H4 (cell line): Measurements from ENCODE around the gene GNB3. TPM values are rescaled to one million over a fixed set of nuclear protein-coding genes. Genes with fewer than 3 reads are reported as not detected.

Experiments
- DNase-seq: peaks from one replicate; pipeline ENCODE4 v3.0.0-alpha.2; 2015; ENCODE audit warnings: low spot score
- total RNA-seq: library from RNA; depleted of rRNA; stranded (reverse); fragments of >200 nt; shearing (Covaris generic); gene quantifications from 2 replicates; pipeline ENCODE4 v1.2.3, GENCODE V29; 2014

The GNB3 gene
- total RNA-seq, 1 experiment from 2014 or later, result 0.12 TPM

DNA sequence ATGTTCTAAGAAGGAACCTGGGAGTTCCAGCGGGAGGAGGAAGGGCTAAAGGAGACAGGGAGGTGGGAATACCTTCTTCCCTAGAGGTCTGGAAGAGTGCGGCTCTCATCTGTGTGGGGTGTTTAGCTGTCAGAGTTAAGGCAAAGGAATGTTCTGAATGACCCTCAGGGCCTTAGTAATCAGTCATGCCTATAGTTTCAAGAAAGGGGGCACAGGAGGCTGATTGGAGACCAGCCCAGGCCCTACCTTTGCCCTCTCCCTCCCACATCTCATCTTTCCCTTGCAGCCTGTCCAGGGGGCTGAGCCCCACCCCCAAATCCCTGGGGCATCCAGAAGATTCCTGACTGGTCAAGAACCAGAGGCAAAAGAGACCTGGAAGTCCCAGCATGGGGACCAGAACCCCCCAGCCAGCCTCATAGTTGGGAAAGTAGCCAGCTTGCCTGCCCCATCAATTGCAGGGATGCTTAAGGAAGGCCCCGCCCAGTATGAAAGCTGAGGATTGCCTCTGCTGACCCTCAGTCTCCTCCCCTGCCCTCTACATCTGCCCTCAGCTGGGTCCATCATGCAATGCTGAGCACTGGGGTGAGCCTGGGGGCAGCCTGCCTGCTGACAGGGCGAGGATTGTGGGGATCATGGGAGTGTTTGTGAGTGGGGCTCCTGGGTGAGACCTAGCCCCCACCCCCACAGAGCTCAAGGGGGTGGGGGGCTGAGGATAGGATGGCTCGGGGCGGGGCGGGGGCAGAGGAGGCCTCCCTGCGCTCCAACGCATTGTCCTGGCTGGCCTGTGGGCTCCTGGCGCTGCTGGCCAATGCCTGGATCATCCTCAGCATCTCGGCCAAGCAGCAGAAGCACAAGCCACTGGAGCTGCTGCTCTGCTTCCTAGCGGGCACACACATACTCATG lies 17.3 kb upstream of the GNB3 start:
- no peak for DNase-seq

DNA sequence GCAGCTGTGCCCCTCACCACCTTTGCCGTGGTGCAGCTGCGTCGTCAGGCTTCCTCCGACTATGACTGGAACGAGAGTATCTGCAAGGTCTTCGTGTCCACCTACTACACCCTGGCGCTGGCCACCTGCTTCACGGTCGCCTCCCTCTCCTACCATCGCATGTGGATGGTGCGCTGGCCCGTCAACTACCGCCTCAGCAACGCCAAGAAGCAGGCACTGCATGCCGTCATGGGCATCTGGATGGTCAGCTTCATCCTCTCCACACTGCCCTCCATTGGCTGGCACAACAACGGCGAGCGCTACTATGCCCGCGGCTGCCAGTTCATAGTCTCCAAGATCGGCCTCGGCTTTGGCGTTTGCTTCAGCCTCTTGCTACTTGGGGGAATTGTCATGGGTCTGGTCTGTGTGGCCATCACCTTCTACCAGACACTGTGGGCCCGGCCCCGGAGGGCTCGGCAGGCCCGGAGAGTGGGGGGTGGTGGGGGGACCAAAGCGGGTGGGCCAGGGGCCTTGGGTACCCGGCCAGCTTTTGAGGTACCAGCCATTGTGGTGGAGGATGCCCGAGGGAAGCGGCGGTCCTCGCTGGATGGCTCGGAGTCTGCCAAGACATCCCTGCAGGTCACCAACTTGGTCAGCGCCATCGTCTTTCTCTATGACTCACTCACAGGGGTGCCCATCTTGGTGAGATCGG lies 16.5 kb upstream of the GNB3 start:
- no peak for DNase-seq

DNA sequence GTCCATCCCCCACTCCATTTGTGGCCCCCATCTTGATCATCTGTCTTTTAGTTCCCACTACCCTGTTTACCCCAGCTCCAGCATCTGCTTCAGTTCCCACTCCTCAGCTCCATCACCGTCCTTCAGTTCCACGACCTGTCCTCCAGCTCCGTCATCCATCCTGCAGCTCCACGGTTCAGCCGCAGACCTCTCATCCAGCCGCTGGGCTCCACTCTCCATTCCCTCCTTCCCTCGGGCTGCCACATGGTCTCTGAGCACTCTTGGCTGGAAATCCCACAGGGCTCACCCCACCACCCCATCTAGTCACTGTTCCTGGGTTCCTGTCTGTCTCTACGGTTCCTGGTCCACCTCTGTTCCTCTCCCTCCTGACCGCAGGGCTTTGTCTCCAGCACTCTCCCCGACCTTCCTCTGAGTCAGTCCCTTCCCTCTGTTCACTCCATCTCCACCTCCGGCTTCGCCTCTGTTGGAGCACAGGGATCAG lies 15.8 kb upstream of the GNB3 start:
- no peak for DNase-seq

GRCh38 chr12:6825398-6826124 lies 15.2 kb upstream of the GNB3 start:
- DNase-seq, result peak; percentile 70

- DNase-seq, result no peak
These were observed 14.5 kb upstream of the GNB3 start for GRCh38 chr12:6826125-6826733.

GRCh38 chr12:6826734-6827436 lies 13.8 kb upstream of the GNB3 start:
- no peak for DNase-seq

GRCh38 chr12:6827437-6827911 lies 13.3 kb upstream of the GNB3 start:
- peak; percentile 88 for DNase-seq

DNA sequence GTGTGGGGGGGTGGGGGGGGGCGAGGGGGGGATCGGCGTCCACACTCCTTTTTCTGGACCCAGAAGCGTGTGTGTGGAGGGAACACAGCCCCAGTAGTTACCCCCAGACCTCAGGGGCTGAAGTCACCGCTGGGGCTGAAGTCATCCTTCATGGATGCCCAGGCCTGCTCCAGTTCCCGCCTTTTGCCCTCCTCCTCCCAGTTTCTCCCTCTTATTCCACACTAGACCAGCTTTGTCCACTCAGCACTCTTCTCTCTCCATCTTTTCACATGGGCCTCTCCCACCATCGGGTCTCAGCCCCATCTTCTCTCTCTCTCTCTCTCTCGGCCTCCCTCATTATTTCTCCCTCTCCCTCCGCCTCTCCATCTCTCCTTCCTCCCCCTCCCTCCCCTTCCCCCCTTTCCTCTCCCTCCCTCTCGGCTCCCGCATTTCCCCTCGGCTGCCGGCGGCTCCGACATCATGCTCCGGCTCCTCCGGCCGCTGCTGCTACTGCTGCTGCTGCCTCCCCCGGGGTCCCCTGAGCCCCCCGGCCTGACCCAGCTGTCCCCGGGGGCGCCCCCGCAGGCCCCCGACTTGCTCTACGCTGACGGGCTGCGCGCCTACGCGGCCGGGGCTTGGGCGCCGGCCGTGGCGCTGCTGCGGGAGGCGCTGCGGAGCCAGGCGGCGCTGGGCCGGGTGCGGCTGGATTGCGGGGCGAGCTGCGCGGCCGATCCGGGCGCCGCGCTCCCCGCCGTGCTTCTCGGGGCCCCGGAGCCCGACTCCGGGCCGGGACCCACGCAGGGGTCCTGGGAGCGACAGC lies 12.5 kb upstream of the GNB3 start, which contains the start of gene P3H3:
P3H3 (plus strand) TSS at position 426 of the 799 bp plus-strand sequence; CDS start at position 460, 34 bp downstream.
- peak; percentile 53 for DNase-seq

- no peak for DNase-seq
These were observed 11.8 kb upstream of the GNB3 start for GRCh38 chr12:6828781-6829535.

GRCh38 chr12:6829536-6830220 lies 11.0 kb upstream of the GNB3 start:
- no peak for DNase-seq

DNA sequence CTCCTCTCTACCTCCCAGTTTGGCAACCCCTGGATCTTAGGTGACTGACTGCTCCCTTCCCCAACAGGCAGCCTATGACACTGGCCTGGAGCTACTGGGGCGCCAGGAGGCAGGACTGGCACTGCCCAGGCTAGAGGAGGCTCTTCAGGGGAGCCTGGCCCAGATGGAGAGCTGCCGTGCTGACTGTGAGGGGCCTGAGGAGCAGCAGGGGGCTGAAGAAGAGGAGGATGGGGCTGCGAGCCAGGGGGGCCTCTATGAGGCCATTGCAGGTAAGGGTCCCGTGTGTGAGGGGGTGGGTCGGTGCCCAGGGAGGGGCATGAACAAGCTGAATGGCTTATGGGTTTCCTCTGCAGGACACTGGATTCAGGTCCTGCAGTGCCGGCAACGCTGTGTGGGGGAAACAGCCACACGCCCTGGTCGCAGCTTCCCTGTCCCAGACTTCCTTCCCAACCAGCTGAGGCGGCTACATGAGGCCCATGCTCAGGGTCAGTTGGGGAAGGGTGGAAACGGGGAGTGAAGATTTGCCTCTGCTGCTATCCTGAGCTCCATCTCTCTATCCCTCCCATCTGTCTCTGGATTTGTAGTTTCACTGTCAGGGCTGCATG lies 10.3 kb upstream of the GNB3 start:
- no peak for DNase-seq

GRCh38 chr12:6830999-6831398 lies 9.7 kb upstream of the GNB3 start:
- no peak for DNase-seq

GRCh38 chr12:6831450-6831995 lies 9.2 kb upstream of the GNB3 start:
- no peak for DNase-seq

- DNase-seq, result no peak
These were observed 8.6 kb upstream of the GNB3 start for GRCh38 chr12:6832125-6832524.

GRCh38 chr12:6833189-6833890 lies 7.4 kb upstream of the GNB3 start:
- no peak for DNase-seq

GRCh38 chr12:6834254-6834653 lies 6.5 kb upstream of the GNB3 start:
- no peak for DNase-seq

DNA sequence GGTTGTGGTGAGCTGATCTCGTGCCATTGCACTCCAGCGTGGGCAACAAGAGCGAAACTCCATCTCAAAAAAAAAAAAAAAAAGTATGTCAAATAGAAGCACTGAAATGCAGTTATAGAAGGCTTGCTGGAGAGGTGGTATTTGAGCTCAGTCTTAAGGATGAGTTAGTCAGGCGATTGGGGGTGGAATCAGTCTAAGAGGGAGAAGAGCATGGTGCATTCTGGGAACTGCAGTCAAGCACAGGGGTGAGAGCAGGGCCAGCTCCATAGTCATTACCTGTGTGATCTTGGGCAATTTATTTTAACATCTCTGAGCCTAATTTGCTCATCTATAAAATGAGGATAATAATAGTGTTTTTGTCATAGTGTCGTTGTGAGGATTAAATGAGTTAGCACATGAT lies 5.9 kb upstream of the GNB3 start:
- DNase-seq, result no peak
